Gastrocnemius medialis (tissue), 4 donors: ENCODE data around the gene NRXN2. TPM values are rescaled to one million over a fixed set of nuclear protein-coding genes. Genes with fewer than 3 reads are reported as not detected.

ENCODE experiments used
- ATAC-seq, 2 donors: fragments of 150-250 bp; one replicate each; pipeline ENCODE4 v1.9.1; 2016
- DNase-seq, 2 donors: peaks; one replicate each; pipeline ENCODE4 v3.0.0-alpha.2; 2019
- H3K27ac ChIP-seq, 4 donors: fragments of 200-600 bp; sonication (generic); 1 replicate in 1 of 4; 2 replicates in 3 of 4; pipeline ENCODE4 v1.5.1; 2016 to 2018; ENCODE audit warnings: mild to moderate bottlenecking in 2 of 4, moderate library complexity in 1 of 4
- H3K27me3 ChIP-seq, 3 donors: fragments of 200-600 bp; sonication (generic) in 2 of 3; 1 replicate in 1 of 3; 2 replicates in 2 of 3; pipeline versions ENCODE4 v1.5.1 to v1.6.0; 2016 to 2019; ENCODE audit warnings: mild to moderate bottlenecking in 1 of 3, moderate library complexity in 1 of 3
- H3K36me3 ChIP-seq, 2 donors: fragments of 200-600 bp; sonication (generic) in 1 of 2; one replicate each; pipeline ENCODE4 v1.5.1; 2017 to 2018
- H3K4me1 ChIP-seq, 2 donors: fragments of 200-600 bp; sonication (generic) in 1 of 2; one replicate each; pipeline ENCODE4 v1.5.1; 2016 to 2017; ENCODE audit warnings: mild to moderate bottlenecking in 2 of 2
- H3K4me3 ChIP-seq, 4 donors: fragments of 200-600 bp; sonication (generic) in 3 of 4; 1 replicate in 1 of 4; 2 replicates in 3 of 4; pipeline ENCODE4 v1.5.1; 2016 to 2019; ENCODE audit warnings: mild to moderate bottlenecking in 2 of 4
- H3K9me3 ChIP-seq, 3 donors: fragments of 200-600 bp; sonication (generic) in 2 of 3; 1 replicate in 1 of 3; 2 replicates in 2 of 3; pipeline ENCODE4 v1.5.1; 2016 to 2019
- CTCF ChIP-seq, 5 experiments: fragments of 450-650 bp in 3 of 5; fragments of 200-600 bp in 2 of 5; sonication (generic) in 2 of 5; IDR thresholded peaks in 4 of 5; conservative IDR thresholded peaks in 1 of 5; 1 replicate in 4 of 5; 2 replicates in 1 of 5; pipeline ENCODE4 v1.5.1; 2016 to 2019; ENCODE audit warnings: antibody characterized with exemption in 5 of 5, mild to moderate bottlenecking in 3 of 5, moderate library complexity in 3 of 5
- POLR2A ChIP-seq, 2 donors: fragments of 450-650 bp; IDR thresholded peaks; one replicate each; pipeline ENCODE4 v1.6.1; 2017; ENCODE audit warnings: antibody characterized with exemption in 2 of 2, mild to moderate bottlenecking in 2 of 2, moderate library complexity in 2 of 2
- in situ Hi-C, 4 donors: fragments of 200-750 bp; cut with MboI; loops; one replicate each; pipeline versions ENCODE4 v1.15.0 to v1.8.0; 2017; ENCODE audit warnings: low sequenced_read_pairs in 4 of 4
- intact Hi-C: fragments of 100-400 bp; cut with DNase I; formaldehyde crosslinking; loops from one replicate; pipeline ENCODE4 v1.15.1; 2023; ENCODE audit warnings: low total_unique reads
- total RNA-seq, 4 donors: library from RNA; depleted of rRNA; stranded (reverse); fragments of >200 nt; gene quantifications; one replicate each; pipeline versions ENCODE4 v1.1.0 to v1.2.3, GENCODE V29; 2016

The NRXN2 gene
- total RNA-seq, 4 donors from 2014 or later = 0.15 to 6.2 (median 1.8) TPM

DNA sequence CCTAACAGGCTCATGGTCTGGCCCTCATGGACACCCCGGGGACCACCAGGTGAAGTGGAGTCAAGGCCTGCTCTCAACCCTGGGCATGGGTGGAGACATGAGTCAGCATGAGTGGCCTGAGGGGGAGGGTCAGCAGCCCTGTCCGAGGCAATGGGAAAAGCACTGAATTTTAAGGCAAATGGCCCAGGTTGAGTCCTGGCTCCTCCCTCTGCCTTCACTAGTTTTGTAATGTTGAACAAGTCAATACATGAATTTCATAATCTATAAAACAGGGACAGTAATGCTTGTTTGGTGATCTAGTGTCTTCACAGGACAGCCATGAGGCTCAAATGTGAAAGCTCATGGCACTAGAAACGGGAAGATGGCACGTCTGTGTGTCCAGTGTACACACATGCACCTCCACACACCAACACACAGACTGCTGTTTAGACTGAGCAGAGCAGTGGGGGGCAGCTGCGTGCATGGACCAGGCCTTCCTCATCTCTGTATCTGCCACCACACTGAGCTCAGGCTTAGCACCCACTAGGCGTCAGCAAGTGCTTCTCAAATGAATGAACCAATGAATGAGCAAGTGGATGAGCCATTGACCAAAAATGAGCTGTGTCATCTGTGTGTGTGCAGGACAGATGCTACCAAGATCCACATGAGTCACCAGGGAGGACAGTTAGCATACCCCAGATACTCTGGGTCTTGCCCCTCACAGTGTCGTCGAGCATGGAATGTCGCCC lies 63.4 kb downstream of the NRXN2 start:
- Histone ChIP-seq H3K36me3 (no peaks in the 10 kb centered on the region), H3K27me3 (no peaks in the 10 kb centered on the region), H3K4me3 (no peak overlapping the region), H3K9me3 (no peaks in the 10 kb centered on the region), H3K4me1 (peaks cover 0 to 8% of the 10 kb centered on the region in 2 donors), H3K27ac (no peak overlapping the region)
- ATAC-seq (peak; percentile 61 to 69), DNase-seq (no peak)
- TF ChIP-seq POLR2A (IDR thresholded peaks at IDR 0.05) (no peak), CTCF (IDR thresholded peaks at IDR 0.05 in 4 of 5, conservative IDR thresholded peaks at IDR 0.05 in 1 of 5) (no peak)
- intact Hi-C loops (no loop called here), in situ Hi-C loops (no loop called here)

DNA sequence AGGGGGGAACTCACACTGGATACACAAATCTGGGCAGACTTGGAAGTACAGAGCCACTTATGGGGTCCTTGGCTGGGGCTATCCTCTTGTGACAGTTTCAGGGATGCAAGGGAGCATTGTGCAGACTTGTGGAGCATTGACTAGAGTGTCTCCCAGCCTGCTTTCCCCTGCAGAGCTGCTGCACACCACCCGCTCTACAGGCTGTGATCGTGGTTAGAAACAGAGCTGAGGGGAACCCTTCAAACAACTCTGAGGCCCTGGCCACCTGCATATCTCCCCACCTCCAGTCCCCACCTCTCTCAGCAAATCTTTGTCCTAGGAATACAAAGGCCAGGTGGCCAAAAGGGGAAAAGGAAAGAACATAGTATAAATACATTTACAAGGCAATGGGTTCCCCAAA lies 64.7 kb downstream of the NRXN2 start:
- in situ Hi-C loops = no loop called here
- DNase-seq (no peak), ATAC-seq (no peak)
- Histone ChIP-seq H3K27me3 (no peaks in the 10 kb centered on the region), H3K9me3 (no peaks in the 10 kb centered on the region), H3K36me3 (no peaks in the 10 kb centered on the region), H3K27ac (no peak overlapping the region), H3K4me3 (no peak overlapping the region), H3K4me1 (peaks cover 0 to 8% of the 10 kb centered on the region in 2 donors)
- intact Hi-C loops = no loop called here
- TF ChIP-seq POLR2A (IDR thresholded peaks at IDR 0.05) (no peak), CTCF (IDR thresholded peaks at IDR 0.05 in 4 of 5, conservative IDR thresholded peaks at IDR 0.05 in 1 of 5) (no peak)

GRCh38 chr11:64656862-64657261 lies 66.1 kb downstream of the NRXN2 start:
- H3K27me3 ChIP-seq = no peaks in the 10 kb centered on the region
- H3K27ac ChIP-seq = no peak overlapping the region
- peaks cover 3 to 8% of the 10 kb centered on the region in 2 donors for H3K4me1 ChIP-seq
- no peak for ATAC-seq
- H3K36me3 ChIP-seq = no peaks in the 10 kb centered on the region
- TF ChIP-seq CTCF (IDR thresholded peaks at IDR 0.05 in 4 of 5, conservative IDR thresholded peaks at IDR 0.05 in 1 of 5) (no peak), POLR2A (IDR thresholded peaks at IDR 0.05) (no peak)
- no peak overlapping the region for H3K4me3 ChIP-seq
- no peak for DNase-seq
- intact Hi-C loops (no loop called here), in situ Hi-C loops (no loop called here)
- H3K9me3 ChIP-seq = no peaks in the 10 kb centered on the region

DNA sequence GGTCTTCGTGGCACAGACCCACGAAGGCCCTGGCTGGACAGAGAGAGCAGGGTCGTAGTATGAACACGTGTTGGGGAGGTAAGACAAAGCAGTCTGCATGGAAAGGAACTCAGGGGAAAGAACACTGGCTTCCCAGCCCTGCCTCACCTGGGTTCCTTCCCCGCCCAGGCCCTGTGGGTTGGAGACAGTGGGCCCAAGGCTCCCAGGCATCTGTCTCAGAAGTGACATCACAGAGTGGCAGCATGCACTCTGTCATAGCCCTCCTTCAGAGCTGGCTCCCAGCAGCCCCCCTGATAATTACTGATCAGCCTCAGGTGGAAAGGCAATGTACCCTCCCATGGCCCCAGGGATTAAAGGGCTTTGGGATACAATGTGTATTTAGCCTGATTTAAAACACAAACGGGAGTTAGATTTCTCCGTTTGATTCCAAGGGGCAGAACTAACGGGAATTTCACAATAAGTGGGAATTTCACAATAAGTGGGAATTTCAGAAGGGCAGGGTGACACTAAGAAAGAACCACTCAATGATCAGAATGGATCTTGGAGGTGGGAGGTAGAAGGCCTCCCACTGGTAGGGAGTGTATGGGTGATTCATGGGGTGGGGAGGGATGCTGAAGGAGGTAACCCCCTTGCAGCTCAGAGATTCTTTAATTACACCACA lies 66.9 kb downstream of the NRXN2 start:
- intact Hi-C loops (no loop called here), in situ Hi-C loops (no loop called here)
- Histone ChIP-seq H3K36me3 (no peaks in the 10 kb centered on the region), H3K4me3 (no peak overlapping the region), H3K27me3 (no peaks in the 10 kb centered on the region), H3K4me1 (peaks cover 3 to 8% of the 10 kb centered on the region in 2 donors), H3K27ac (peak overlapping the region in 1 of 4 donors; percentile 3), H3K9me3 (no peaks in the 10 kb centered on the region)
- ATAC-seq (no peak), DNase-seq (no peak)
- TF ChIP-seq CTCF (IDR thresholded peaks at IDR 0.05 in 4 of 5, conservative IDR thresholded peaks at IDR 0.05 in 1 of 5) = no peak
- TF ChIP-seq POLR2A (IDR thresholded peaks at IDR 0.05) = no peak
